Suprapubic skin (tissue), 4 donors: Measurements from ENCODE around the gene NFIA.

ENCODE experiments used
- CTCF ChIP-seq, 2 donors: fragments of 200-600 bp in 1 of 2; fragments of 450-650 bp in 1 of 2; sonication (generic) in 1 of 2; IDR thresholded peaks; one replicate each; pipeline ENCODE4 v1.5.1; 2016 to 2019; ENCODE audit warnings: antibody characterized with exemption in 2 of 2, mild to moderate bottlenecking in 1 of 2, moderate library complexity in 1 of 2
- EP300 ChIP-seq: sonication (generic); formaldehyde crosslinking; IDR thresholded peaks from one replicate; pipeline ENCODE4 v1.6.1; 2017; ENCODE audit warnings: antibody characterized with exemption
- POLR2A ChIP-seq, 2 donors: fragments of 450-650 bp; IDR thresholded peaks; one replicate each; pipeline ENCODE4 v1.6.1; 2017; ENCODE audit warnings: antibody characterized with exemption in 2 of 2, mild to moderate bottlenecking in 2 of 2, moderate library complexity in 2 of 2
- POLR2AphosphoS5 ChIP-seq, 3 donors: sonication (generic); formaldehyde crosslinking; IDR thresholded peaks; one replicate each; pipeline ENCODE4 v1.6.1; 2017; ENCODE audit warnings: antibody characterized with exemption in 3 of 3

- TF ChIP-seq POLR2A (IDR thresholded peaks at IDR 0.05) (no peak), CTCF (IDR thresholded peaks at IDR 0.05) (no peak), POLR2AphosphoS5 (IDR thresholded peaks at IDR 0.05) (no peak), EP300 (no peak)
Observed at GRCh38 chr1:61310538-61310937, 228.2 kb downstream of the NFIA start.
